Vagina (tissue), 2 donors: ENCODE results near the gene COPG1.

Source experiments
- POLR2AphosphoS5 ChIP-seq, 2 donors: sonication (generic); formaldehyde crosslinking; IDR thresholded peaks; one replicate each; pipeline ENCODE4 v1.9.0; 2017; ENCODE audit warnings: antibody characterized with exemption in 2 of 2, mild to moderate bottlenecking in 2 of 2, low read depth in 1 of 2; ENCODE audit not compliant: insufficient read depth in 1 of 2
- TF ChIP-seq, protein P1 (sequence below), 3 experiments: fragments of 450-650 bp in 2 of 3; fragments of 200-600 bp in 1 of 3; sonication (generic) in 1 of 3; IDR thresholded peaks; one replicate each; pipeline ENCODE4 v1.5.1; 2017 to 2019; ENCODE audit warnings: antibody characterized with exemption in 3 of 3, mild to moderate bottlenecking in 2 of 3, moderate library complexity in 2 of 3

DNA sequence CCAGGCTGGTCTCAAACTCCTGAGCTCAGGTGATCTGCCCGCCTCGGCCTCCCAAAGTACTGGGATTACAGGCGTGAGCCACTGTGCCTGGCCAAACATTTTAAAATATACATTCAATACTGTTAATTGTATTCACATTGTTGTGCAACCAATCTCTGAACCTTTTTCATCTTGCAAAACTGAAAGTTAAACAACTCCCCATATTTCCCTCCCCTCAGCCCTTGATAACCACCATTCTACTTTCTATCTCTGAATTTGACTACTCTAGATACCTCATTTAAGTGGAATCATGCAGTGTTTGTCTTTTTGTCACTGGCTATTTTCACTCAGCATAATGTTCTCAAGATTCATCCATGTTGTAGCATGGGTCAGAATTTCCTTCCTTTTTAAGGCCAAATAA is 59.2 kb downstream of the COPG1 start:
- TF ChIP-seq, protein P1, sequence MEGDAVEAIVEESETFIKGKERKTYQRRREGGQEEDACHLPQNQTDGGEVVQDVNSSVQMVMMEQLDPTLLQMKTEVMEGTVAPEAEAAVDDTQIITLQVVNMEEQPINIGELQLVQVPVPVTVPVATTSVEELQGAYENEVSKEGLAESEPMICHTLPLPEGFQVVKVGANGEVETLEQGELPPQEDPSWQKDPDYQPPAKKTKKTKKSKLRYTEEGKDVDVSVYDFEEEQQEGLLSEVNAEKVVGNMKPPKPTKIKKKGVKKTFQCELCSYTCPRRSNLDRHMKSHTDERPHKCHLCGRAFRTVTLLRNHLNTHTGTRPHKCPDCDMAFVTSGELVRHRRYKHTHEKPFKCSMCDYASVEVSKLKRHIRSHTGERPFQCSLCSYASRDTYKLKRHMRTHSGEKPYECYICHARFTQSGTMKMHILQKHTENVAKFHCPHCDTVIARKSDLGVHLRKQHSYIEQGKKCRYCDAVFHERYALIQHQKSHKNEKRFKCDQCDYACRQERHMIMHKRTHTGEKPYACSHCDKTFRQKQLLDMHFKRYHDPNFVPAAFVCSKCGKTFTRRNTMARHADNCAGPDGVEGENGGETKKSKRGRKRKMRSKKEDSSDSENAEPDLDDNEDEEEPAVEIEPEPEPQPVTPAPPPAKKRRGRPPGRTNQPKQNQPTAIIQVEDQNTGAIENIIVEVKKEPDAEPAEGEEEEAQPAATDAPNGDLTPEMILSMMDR (IDR thresholded peaks at IDR 0.05): no peak
- no peak for TF ChIP-seq POLR2AphosphoS5 (IDR thresholded peaks at IDR 0.05; ENCODE audit: insufficient read depth in 1 of 2, low read depth in 1 of 2)
